ENCODE data around the gene FGF14.
"Not testable (repeated sequence)": the region's sequence is repeated elsewhere in the genome, so short reads cannot be mapped to it uniquely, and the experiment has no call there.

The FGF14 gene

DNA sequence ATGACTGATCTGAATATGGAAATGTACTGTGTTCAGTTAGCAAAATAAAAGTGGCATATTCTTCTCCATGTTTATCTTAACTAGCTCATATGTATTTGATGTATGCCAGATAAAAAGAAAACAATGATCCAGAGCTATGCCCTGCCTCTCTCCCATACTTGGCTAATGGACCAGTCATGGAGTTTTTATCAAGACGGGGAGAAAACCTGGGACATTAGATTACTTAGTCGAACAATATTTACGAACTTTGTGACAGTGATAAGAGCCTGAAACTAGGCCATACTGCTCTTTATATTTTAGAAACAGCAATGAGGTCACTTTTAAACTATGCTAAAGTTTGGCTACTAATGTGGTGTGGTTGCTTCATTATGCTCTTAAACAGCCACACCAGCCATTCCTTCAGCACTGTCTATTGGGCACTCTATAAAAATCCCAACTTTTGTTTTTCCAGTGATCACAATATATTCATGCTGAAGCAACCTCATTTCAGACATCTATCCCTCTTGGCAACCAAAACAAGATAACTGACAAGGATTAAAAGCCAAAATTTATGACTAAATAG, 265.0 kb downstream of the FGF14 start:
- DNase-seq (ENCODE audit: low read depth): no peak

DNA sequence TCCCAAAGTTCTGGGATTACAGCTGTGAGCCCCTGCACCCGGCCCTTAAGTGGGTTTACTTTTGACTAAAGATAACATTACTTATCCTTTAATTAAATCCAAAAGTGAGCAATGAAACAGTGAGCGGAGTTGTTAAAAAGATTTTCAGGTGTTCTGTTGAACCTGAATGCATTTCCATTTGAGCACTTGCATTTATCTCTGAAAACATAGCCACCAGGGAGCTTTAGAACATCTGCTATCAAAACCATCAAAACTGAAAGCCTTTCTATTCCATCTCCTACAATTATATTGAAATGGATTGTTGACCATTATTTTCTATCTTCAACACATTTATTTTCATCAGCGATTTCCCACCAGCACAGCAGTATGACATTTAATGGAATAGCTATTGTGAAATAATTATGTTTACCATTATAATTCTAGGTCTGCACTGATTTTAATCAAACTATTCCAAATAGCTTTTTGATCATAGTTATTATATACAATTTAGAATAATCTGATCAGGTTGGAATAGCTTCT, 269.0 kb downstream of the FGF14 start:
- DNase-seq (ENCODE audit: low read depth): no peak

DNA sequence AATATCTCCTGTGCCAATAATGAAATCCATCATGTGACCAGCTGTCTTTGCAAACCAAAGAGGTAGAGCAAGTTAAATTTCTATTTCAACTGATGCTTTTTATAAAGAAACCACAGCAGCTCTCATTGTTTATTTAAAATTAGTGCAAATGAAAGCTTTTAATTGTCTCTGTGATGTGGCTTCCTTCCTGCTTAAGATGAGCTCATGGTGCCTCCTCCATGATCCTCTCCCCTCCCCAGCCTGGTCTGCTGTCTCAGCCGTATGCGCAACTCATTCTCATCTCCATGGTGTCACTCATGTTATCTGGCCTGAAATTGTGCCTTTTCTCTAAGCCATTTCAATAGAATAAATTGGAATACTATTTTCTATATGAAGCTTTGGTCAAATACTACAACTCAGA, 270.6 kb downstream of the FGF14 start:
- no peak for DNase-seq (ENCODE audit: low read depth)

- DNase-seq (ENCODE audit: low read depth): no peak
Observed at GRCh38 chr13:102128216-102128810, 273.5 kb downstream of the FGF14 start.

- DNase-seq (ENCODE audit: low read depth): no peak
Observed at GRCh38 chr13:102127153-102127552, 274.7 kb downstream of the FGF14 start.

GRCh38 chr13:102122147-102122546, 279.7 kb downstream of the FGF14 start:
- DNase-seq (ENCODE audit: low read depth): no peak

DNA sequence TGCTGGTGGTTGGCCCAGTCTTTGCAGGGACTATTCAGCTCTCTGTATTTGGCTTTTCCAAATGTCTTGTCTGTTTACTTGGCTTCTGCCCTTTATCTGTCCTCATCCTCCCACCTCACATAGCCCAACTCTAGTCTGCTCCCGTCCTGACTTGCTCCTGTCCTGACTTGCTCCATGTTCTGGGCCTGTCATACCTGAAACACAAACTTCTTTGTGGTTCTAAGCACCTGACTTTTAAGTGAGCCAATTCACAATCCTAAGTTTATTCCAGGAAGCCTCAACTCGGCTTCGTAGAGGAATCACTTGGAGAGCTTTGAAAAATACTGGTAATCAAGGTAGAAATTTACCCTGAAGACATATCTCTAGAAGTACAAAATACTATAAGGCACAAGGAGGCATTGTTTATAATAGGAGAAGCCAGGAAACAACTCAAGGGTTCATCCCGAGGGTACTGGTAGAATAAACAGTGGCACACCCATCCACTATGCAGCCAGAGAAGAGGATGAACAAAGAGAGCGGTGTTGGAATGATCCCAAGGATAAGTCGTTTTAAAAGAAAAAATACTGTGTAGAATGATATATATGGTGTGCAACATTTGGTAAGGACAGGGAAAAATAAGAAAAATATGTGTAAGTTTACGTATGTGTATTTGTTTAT, 284.5 kb downstream of the FGF14 start:
- DNase-seq (ENCODE audit: low read depth): no peak

DNA sequence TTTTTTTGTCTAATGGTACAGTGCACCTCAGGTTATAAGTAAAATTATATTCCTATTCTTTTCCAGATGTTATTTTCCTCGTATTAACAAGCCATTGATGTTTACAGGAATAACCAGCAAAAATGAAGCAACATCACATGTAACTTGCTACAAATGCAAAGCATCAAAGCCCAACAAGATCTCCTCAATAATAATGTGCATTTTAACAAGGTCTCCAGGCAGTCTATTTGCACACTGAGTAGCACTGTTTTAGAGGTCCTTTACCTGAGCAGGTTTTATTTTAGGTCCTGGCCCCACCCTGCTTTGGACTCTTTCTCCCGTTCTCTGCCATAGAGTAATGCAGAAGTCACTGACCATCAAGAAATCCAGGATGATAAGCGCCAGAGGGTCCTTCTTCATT, 298.4 kb downstream of the FGF14 start:
- DNase-seq (ENCODE audit: low read depth): no peak

- no peak for DNase-seq (ENCODE audit: low read depth)
Observed at GRCh38 chr13:102100234-102100633, 301.6 kb downstream of the FGF14 start.

DNA sequence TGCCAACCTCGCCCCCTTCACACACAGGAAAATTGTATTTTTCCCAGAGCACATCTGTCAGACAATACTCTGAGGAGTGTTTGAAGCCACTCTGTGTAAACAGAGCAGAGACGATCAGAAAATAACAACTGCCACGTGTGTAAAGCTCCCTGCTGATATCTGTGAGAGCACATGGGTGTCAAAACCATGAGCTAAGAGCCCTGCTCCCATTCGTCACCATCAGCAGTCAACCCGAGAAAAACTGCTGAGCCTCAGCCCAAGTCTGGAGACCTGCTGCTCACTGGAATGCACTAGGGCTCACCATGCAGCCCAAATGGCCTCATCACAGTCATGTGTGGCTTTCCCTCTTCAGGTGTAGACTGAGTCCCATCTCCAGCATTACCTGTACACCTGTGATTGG, 304.1 kb downstream of the FGF14 start:
- DNase-seq (ENCODE audit: low read depth): no peak

GRCh38 chr13:102093288-102093687, 308.6 kb downstream of the FGF14 start:
- not testable (repeated sequence) for DNase-seq (ENCODE audit: low read depth)

GRCh38 chr13:102091231-102091630, 310.6 kb downstream of the FGF14 start:
- no peak for DNase-seq (ENCODE audit: low read depth)

- DNase-seq (ENCODE audit: low read depth): no peak
Observed at GRCh38 chr13:102090532-102090931, 311.3 kb downstream of the FGF14 start.

DNA sequence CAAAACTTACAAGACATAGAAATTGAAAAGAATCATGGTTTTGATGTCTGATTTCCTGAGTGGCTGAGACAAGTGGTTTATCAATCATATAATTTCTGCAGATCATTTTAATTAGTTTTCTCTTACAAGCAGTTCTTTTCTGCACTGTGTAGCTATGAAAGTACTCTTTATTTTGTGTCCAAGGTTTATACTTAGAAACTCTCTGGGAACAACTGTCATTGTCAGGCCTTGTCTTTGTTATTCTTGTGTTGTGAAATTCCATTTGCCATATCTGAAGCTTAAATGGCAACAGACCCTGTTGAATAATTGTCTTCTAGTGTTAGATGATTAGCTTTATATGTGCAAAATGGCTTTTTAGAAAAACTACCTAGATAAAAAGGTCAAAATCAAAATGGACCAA, 312.1 kb downstream of the FGF14 start:
- no peak for DNase-seq (ENCODE audit: low read depth)

GRCh38 chr13:102089177-102089576, 312.7 kb downstream of the FGF14 start:
- DNase-seq (ENCODE audit: low read depth): no peak

- no peak for DNase-seq (ENCODE audit: low read depth)
Observed at GRCh38 chr13:102073251-102073650, 328.6 kb downstream of the FGF14 start.

DNA sequence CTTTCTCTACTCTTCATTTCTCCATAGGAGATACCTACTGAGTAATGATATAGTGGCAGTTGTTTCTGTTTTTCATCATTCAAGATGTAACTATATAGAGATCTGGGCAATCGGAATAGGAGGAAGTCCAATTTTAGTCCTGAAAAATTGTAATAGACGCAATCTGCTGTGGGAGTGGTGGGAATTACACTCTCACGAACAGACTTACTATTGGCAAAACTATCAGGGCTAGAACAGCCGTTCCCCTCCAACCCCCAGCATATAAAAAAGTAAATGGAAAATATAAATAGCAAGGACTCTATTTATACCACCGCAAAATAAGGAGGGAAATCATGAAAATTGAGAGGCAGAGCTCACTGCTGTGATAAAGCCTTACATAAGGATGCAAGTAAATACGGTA, 330.1 kb downstream of the FGF14 start:
- no peak for DNase-seq (ENCODE audit: low read depth)

- DNase-seq (ENCODE audit: low read depth): not testable (repeated sequence)
Observed at GRCh38 chr13:102068323-102068722, 333.5 kb downstream of the FGF14 start.

DNA sequence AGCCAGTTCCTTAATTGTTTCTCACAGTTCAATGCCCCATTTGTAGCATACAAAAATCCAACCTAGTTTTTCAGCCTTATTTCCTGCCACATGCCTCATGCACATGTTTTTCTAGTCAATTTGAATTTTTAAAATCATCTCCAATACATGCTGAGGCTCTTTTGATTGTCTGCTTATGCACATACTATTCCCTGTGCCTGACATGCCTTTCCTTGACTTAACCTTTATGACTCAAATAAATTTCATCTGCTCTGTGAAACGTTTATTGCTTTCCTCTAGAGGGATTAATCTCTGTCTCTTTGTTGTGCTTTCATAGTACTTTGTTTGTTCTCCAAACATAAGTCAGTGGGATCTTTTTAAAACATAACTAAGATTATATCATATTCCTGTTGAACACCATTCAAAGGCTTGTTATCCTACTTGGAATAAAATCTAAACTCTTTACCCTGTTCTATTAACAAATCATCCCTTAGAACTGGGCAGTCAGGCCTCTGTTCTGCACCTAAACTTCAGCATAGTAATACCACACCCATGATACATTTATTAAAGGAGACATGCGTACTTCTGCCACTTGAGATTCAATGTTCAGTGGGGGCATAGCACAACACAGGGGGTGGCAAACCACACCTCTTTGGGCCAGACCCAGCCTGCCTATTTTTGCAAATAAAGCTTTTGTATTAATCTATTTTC, 346.6 kb downstream of the FGF14 start:
- no peak for DNase-seq (ENCODE audit: low read depth)

DNA sequence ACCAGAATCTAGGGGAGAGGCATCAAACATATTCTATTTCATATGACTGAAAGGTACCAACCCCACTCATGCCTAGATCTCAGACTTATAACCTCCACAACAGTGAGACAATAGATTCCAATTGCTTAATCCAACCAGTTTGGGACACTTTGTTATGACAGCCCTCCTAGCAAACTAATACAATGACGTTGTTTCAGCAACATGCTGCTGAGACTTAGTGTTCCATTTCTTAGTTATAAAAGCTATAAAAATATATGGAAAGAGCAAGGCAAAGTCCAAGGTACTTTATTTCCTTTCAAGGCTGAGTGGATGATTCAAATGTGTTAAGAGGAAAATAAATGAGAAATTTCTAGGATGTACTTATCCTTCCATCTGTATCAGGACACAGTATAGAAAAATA, 352.0 kb downstream of the FGF14 start:
- no peak for DNase-seq (ENCODE audit: low read depth)

DNA sequence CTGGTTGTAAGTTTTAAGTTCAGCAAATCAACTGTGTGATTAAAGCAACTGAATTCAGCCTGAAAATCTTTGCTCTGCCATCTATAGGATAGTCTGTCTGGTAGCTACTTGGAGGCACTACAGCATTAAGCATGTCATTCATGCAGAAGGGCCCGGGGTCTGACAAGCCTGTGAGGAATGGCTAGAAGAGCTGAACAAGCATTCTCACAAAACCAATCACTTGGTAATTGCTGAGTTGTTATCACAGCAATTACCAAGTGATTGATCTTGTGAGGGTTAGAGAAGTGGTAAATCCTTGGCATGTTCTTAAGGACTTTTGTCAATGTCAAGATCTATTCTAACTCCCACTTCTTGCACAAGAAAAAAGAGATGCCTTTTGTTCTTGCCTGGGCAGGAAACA, 356.1 kb downstream of the FGF14 start:
- no peak for DNase-seq (ENCODE audit: low read depth)

DNA sequence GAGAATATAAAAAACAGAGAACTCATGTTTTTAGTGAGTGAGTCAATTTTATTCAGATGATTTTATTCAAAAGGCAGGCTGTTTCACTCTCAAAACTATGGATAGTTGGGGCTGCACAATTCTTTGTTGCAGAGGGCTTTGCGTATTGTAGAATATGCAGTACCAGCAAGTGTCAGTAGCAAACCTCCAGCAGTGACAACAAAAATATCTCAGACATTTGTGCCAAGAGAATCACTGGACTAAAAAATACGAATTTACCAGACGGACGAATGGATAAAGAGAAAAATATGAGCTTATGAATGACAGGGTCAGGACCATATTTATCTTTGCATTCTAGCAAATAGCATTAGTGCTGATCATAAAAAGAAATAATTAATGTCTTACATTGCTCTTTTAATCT, 359.1 kb downstream of the FGF14 start:
- no peak for DNase-seq (ENCODE audit: low read depth)

DNA sequence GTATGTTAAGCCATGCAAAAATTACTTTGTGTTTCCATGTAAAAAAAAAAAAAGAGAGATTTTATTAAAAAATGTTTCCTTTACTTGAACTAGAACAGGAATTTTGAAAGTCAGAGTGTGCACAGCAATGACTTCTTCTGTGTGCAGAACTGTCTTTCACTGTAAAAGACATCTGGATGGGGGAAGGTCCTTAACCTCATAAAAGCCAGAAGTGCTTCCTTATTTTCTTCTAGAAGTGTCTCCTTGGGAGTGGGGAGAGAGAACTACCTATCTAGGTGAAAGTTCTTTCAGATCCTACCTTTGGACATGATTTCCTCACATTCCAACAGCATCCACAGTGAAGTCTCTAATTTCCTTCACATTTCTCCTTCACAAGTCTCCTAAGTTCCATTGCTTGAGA, 360.3 kb downstream of the FGF14 start:
- no peak for DNase-seq (ENCODE audit: low read depth)
